HG03354 (cell line): ENCODE measurements around the gene SS18.

ENCODE experiments used
- ATAC-seq: cut with Tn5 transposase; IDR thresholded peaks from one replicate; pipeline ENCODE4 v1.9.1; 2021; ENCODE audit warnings: mild to moderate bottlenecking; ENCODE audit not compliant: unreplicated experiment, poor library complexity, severe bottlenecking

SS18 gene

DNA sequence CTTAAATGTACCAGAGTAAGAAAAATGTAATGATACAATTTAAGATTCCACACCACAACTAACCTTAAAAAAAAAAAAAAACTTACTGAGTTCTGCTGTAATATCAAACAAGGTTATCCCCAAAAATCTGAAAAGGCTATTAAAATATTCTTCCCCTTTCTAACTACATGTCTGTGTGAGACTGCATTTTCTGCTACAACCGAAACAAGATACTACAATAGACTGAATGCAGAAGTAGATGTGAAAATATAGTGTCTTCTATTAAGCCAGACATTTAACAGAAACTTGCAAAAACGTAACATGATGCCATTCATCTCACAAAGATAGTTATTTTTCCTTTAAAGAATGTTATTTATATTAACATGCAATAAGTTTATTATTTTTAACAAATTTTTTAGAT, 16.2 kb downstream of the SS18 start:
- no peak for ATAC-seq

DNA sequence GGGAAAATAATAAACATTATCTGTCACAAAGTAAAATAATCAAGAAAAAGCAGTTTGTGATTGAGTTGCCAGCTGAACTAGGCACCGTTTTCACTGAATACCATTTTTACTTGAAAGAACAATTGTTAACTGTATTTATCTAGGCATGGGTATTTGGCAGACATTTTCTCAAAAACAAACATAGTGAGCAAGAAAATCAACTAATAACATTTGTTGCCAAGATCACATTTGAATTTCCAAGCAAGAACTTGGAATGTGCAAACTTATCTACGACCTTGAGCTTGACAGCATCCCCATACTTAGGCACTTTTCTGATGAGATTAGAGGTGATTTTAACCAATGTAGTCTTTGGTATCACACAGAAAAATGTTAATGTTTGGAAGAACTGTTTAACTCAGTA, 16.7 kb downstream of the SS18 start:
- no peak for ATAC-seq

DNA sequence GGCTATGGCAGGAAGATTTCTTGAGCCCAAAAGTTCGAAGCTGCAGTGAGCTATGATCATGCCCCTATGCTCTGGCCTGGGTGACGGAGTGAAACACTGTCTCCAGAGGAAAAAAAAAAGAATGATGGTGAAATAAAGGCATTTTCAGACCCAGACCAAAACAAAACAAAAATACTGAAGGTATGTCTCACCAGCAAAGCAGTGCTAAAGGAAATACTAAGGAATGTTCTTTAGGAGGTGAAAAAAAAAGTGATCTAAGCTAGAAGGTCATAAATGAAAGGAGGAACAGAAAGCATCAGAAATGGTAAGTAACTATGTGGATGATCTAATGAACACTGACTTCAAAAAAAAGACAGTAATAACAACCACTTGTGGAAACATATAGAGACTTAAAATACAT, 18.7 kb downstream of the SS18 start:
- ATAC-seq: no peak

DNA sequence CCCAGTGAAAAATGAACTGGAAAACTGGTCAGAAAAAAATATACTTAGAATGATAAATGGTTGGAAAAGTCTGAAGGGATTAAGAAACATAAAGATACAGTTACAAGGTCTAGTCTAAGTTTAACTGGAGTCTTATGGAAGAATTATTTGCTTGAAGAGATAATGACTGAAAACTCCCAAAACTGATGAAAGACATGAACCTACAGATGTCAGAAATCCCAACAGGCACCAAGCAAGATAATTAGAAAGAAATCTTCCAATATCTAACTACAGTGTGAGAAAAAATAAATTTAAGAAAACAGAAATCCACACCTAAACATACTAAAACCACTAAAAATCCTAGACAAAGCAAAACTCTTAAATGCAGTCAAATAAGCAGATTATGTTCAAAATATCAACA, 19.4 kb downstream of the SS18 start:
- no peak for ATAC-seq

DNA sequence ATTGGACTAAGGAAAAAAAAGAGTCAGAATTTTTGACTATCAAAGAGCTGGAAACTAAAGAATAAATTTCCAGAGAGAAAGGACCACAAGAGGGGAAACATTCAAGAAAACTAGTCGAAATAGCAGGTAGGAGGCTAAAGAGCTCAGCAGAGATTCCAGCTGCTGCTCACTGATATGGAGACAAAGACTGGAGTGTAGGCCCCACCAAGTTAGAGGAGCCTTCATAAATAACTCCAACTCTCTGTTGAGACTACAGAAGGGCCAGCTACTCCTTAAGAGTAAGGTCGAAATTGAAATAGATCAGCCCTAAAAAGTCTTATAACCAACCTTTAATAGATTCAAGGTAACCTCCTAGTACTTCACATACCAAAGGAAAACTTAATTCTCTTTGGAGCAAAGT, 31.1 kb downstream of the SS18 start:
- no peak for ATAC-seq

DNA sequence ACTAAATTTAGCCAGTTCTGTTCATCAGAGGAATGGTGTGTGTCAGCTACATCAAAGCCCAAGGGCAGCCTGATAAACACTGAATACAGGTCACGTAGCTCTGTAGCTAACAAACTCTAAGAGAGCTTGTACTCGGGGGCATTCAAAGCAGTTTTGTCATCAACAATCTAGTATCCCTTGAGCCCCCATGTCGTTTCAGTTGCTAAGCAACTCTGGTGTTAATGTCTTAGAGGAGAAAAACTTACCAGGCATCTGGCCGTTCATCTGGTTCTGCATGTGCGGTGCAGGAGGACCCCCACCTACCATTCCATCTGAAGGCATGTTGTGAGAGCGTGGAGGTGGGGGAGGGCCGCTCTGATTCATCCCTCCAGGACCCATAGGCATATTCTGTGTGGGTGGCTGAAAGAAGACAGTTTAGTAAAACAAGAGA, 33.1 kb downstream of the SS18 start:
- no peak for ATAC-seq

DNA sequence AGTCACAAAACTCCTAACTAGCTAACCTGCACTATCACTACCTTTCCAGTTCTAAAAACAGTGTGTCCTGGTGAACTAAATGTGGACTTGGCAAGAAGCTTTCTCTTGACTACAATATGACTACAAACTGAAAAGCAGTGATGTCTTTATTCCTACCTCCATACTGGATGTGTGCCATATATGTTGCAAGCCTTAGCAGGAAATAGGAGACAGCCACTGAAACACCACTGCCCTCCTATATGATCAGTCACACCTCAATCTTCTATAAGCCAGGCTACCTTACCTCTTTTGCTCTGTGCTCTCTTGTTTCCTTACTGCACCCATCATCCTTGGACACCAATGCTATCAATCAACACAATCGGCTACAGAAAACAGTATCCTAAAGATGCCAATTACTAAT, 34.1 kb downstream of the SS18 start:
- ATAC-seq: no peak

DNA sequence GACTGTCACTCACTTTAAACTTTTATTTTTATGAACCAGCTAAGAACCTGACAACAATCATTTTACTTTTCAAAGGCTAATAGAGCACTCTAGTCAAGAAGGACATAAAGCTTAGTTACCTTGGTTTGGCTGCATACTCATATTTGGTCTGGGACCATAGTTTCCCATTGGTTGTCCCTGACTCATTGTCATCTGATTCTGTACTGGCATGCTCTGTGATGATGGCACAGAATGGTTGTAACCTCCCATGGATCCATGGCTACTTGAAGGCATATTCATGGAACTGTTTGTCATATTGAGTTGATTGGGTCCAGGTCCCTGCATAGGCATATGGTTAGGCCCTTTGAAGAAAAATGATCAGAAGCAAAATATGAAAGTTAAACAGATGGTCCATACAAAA, 37.9 kb downstream of the SS18 start:
- no peak for ATAC-seq

DNA sequence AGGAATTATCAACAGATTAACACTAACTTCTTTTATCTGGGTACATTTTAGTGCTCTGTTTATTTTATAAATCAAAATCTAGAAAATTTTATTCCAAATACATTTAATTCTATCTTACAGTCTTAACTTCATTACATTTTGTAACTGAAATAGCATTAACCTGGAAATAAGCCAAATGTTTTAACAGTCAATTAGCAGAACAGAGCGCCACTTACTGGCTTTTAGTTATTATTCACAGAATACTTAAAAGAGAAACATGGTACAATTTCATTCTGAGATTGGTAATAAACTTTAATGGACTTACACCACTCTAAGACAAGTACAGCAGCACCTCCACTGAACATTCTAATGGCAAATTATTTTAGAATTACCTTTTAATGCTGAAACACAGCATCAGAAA, 38.6 kb downstream of the SS18 start:
- no peak for ATAC-seq

DNA sequence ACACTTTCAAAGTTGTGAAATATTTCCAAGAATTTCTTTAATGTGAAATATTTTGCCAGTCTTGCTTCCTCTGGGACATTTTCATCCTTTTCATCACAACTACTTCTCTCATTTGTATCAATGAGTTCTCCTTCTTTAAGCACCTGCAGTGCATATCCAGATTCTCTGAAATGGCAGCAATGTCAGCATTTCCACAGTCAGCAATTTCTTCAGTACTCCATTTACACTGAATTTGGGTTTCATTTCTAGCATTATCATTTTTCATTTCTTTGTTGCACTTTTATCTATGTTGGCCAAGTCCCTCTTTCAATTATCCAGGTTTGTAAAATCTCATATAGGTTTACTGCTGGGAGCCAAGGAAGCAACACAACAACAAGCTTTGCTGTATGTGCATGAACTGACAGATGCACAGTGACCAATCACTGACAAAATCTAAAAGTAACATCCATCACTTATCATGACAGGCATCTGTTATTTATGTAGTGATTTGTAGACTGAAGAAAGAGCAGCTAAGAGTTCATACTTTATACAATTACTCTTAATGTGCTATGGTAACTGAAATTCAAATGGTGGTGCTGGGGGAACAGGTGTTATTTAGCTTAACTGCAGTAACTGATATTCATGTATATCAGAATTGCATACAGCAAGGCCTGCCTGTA, 43.9 kb downstream of the SS18 start:
- ATAC-seq: no peak

DNA sequence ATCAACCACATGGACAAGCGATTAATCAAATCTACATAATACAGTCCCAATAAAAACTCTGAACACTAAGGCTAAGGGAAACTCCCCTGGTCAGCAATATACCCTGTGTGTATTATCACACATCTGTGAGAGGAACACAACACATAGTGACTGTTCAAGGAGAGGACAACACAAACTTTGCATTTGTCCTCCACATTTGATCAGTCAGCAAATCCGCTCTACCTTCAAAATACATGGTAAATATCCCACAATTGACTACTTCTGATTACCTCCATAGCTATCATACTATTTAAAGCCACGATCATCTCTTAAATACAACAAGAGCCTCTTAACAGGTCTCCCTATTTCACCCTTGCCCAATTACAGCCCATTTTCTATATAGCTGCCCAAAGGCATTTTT, 45.6 kb downstream of the SS18 start:
- ATAC-seq: no peak

DNA sequence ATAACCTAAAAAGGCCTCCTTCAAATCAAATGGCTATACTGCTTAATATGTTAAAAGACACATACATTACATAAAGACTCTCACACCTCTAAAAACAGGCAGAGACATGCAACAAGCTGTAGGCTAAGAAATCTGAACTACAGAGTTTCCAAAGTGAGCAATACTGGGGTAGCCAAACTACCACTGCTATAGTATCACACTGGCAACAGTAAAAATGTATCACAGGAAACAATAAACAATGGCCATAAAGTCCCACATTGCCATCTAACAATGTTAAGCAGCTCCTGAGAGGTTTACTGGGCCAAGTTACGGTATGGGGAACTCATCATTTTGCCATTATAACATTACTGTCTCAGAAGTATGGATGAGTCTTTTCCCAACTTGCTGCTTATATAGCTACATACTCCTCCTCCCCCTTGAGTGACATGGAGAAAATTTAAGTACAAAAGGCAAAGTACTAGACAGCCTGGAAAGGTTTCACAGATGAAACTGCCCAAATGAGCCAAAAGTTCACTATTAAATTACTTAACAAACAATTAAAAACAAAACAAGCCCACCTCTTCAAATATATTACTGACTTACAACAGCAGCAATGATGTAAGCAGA, 50.3 kb downstream of the SS18 start:
- no peak for ATAC-seq

DNA sequence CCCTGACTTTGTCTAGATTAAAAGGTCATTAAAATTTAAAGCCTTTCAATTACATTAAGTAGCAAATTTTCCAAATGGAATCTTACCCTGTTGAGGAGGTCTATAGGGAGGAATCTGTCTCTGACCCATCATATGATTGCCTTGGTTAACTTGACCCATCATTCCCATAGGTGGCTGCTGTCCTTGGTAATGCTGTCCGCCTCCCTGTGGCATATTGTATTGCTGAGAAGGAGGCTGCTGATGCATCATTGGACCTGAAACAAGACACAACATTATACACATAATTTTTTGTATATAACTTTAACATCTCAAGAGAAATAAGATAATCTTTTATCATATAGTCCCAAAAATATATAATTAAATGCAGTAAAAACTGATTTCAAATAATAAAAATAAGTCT, 51.2 kb downstream of the SS18 start:
- no peak for ATAC-seq

DNA sequence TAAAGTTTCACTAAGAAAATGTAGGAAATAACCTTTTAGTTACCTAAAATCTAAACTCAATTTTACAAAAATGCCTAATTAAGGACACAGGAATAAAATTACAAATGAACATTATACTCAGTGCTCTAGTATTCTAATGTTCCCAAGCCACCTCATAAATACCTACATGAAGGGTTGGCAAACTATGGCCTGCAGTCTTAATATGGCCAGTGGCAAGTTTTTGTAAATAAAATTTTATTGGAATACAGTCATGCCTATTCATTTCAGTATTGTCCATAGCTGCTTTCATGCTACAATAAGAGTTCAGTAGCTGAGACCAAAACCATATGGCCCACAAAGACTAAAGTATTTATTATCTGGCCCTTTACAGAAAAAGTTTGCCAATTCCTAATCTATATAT, 53.8 kb downstream of the SS18 start:
- no peak for ATAC-seq

DNA sequence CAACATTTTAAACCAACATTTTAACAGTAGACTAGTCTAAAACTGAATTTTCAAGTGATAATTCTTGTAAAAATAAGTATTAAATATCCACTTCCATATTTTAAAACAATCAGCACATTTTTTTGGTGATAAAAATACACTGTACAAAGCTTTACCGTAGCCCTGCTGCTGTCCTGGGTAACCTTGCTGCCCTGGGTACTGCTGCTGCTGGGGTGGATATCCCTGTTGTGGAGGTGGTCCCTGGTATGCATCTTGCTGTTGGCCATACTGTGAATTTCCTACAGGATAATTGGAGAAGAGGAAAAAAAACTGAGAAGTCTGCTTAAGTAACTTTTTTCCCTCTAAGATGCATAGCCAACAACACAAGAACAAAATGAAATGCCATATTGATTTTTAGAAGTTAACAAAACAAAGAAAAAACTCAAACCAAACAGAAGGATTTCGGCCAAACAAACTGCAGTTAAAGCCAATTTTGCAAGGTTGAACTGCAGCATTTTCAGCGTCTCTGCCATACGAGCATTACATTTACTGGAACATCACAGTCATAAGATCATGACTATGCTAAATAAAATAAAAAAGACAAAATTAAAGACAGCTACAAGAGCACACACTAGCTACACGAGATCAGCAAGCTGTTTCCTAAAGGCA, 55.4 kb downstream of the SS18 start:
- ATAC-seq: no peak

DNA sequence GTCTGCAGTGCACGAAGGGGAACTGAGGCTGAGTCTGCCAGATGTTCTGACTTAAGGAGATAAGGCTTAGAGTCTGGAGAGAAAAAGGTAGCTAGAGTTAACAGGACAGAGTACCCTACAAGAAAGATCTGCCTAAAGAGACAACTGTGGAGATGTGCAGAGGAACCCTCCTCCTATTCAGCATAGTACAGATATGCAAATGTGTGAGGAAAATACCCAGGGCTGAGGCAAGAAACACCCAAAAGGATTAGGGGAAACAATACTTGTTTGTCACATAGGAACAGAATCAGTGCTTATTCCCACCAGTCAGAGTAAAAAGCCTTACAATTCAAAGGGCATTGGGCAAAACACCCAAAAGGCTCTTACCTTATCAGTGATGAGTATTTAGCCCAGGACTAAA, 67.8 kb downstream of the SS18 start:
- ATAC-seq: no peak

DNA sequence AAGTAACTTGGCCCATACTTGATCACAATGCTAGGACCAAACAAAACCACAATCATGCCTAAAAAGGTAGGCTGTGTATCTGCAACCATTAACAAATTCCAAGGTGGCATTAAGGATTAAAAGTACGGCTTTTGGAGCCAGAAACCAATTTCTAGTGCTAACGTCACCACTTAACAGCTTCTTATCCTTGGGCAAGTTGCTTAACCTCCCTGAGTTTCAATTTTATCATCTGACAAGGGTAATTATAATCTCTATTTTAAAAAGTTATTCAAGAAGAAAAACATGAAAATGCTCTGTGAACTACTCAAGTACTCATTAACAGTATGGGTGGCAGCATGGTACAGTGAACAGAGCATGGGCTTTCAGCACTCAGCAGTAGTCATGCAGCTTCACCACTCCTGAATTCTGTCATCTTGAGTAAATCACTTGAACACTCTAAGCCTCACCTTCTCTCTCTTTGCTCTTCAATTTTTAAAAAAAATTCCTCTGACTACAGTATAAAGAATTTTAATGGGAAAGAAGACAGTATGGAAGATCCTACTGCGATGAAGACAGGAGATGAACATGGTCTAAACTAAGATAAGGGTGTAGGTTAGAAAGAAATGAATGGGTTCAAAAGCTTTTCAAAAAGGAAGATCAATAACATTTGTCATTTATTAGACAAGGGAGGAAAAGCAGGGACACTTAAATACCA, 69.2 kb downstream of the SS18 start:
- ATAC-seq: no peak

DNA sequence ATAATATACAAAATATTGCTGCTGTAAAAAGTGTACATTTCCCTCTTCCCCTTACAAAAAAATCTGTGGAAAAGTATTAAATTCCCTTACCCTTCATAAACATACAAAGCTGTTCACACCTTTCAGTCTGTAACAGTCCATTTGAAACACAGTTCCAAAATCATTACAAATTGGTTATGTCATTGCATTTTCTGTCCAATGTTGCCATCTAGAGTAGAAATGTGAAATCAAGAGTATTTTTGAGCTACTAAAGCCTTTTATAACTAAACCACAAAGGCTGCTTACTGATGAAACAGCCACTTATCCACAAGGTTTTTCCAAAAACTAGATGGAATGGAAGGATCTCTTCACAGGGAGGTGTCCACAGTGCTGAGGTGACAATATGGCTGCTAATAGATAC, 72.5 kb downstream of the SS18 start:
- no peak for ATAC-seq

DNA sequence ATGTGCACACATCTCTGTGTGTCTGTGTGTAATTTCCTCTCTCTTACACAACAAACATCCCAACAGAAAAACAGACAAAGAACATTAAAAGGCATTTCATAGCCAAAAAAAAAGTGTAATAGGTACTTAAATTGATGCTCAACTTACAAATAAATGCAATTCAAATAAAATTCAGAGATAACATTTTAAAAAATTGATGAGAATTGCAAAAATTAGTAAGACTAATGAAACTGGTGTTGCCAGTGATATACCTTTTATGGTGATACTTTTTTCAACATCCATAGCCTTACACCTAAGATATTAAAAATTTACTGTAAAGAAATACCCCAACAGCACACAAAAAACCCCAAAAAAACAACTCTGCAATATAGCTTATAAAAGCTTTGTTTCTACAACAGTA, 76.0 kb downstream of the SS18 start:
- no peak for ATAC-seq

DNA sequence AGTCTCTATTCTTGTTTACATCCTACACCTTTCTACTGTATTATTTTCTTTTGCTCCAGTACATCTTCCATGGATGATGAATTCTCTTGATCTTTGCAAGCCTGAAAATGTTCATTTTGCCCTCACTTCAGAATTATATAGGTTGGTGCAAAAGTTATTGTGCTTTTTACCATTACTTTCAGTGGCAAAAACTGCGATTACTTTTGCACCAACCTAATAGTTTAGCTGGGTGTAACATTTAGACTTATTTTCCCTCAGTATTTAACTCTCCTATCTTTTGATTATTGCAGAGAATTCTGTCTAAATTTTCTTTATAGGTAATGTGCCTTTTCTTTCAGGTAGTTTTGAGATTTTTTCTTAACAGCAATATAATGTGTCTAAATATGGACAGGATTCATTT, 81.8 kb downstream of the SS18 start:
- no peak for ATAC-seq

DNA sequence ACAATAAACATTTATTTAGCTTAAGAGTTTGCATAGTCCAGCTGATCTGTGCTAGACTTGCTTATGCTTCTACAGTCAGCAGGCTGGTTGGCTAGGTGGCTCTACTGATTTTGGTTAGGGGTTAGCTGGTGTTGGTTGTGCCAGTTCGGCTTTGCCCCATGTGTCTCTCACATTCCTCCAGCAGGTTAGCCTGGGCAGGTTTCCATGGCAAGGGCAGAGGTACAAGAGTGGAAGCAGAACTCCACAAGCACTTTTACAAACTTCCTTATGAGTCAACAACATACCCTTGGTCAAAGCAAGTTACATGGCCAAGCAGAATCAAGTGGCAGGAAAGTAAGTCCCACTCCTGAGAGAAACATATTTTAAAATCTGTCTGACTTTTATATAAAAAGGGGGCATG, 82.3 kb downstream of the SS18 start:
- no peak for ATAC-seq
